SK-N-MC (cell line): ENCODE measurements around the gene C3orf85.
"Not testable (repeated sequence)": the region's sequence is repeated elsewhere in the genome, so short reads cannot be mapped to it uniquely, and the experiment has no call there.

Source experiments
- EZH2 ChIP-seq: fragments of 200-600 bp; sonication (generic); IDR thresholded peaks from one replicate; pipeline ENCODE4 v1.6.1; 2017; ENCODE audit warnings: antibody characterized with exemption
- POLR2AphosphoS5 ChIP-seq: IDR thresholded peaks from 2 replicates; pipeline ENCODE4 v1.6.1; 2012; ENCODE audit warnings: mild to moderate bottlenecking, low read depth, low read length, borderline replicate concordance

DNA sequence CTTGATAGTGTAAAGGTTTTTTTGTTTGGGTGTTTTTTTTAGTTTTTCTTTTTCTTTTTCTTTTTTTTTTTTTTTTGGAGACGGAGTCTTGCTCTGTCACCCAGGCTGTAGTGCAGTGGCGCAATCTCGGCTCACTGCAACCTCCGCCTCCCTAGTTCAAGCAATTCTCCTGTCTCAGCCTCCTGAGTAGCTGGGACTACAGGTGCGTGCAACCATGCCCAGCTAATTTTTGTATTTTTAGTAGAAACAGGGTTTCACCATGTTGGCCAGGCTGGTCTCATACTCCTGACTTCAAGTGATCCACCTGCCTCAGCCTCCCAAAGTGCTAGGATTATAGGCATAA is 3.1 kb upstream of the C3orf85 start:
- not testable (repeated sequence) for TF ChIP-seq EZH2, POLR2AphosphoS5
